Stimulated activated effector memory CD8-positive, alpha-beta T cell treated with anti-CD3 and anti-CD28 coated beads, Interleukin-12 subunit alpha, Interleukin-12 subunit beta, amount 100 ng/mL, for 72 hours (primary cell): ENCODE measurements around the gene FBF1.
"Not testable (repeated sequence)": the region's sequence is repeated elsewhere in the genome, so short reads cannot be mapped to it uniquely, and the experiment has no call there.

ENCODE experiments used
- ATAC-seq: fragments of 150-1000 bp; cut with Tn5 transposase; 2 replicates; pipeline ENCODE4 v1.10.0; 2021
- DNase-seq, 2 donors: peaks; one replicate each; pipeline ENCODE4 v3.0.0; 2021 to 2022; ENCODE audit warnings: low spot score in 2 of 2
- H3K27ac Mint-ChIP-seq: one replicate; pipeline ENCODE4 v1.8.0; 2022; ENCODE audit warnings: mild to moderate bottlenecking, mixed read lengths
- H3K36me3 Mint-ChIP-seq: one replicate; pipeline ENCODE4 v1.8.0; 2022; ENCODE audit warnings: mild to moderate bottlenecking, mixed read lengths
- H3K4me1 Mint-ChIP-seq: one replicate; pipeline ENCODE4 v1.8.0; 2022; ENCODE audit warnings: mixed read lengths
- H3K4me3 Mint-ChIP-seq: one replicate; pipeline ENCODE4 v1.8.0; 2022; ENCODE audit warnings: mild to moderate bottlenecking, mixed read lengths
- H3K9me3 Mint-ChIP-seq: one replicate; pipeline ENCODE4 v1.8.0; 2022; ENCODE audit warnings: mixed read lengths

FBF1 gene

GRCh38 chr17:75878174-75878998 is 62.5 kb downstream of the FBF1 start, which contains the start of gene TRIM47:
TSS of gene TRIM47 (minus strand) at chr17:75878581. CDS start at chr17:75878548, 33 bp downstream.
- no peaks in the 10 kb centered on the region for H3K9me3 Mint-ChIP-seq
- peak within 1 kb of the TSS; percentile 85 for H3K4me3 Mint-ChIP-seq
- H3K36me3 Mint-ChIP-seq, result peaks cover 11% of the 10 kb centered on the region
- peaks cover 38% of the 10 kb centered on the region for H3K4me1 Mint-ChIP-seq
- ATAC-seq (peak; percentile 5), DNase-seq (peak in 1 of 2 donors; percentile 74)
- peak within 1 kb of the TSS; percentile 91 for H3K27ac Mint-ChIP-seq

- peak overlapping the region; percentile 85 for H3K4me3 Mint-ChIP-seq
- DNase-seq (peak; percentile 56 to 80), ATAC-seq (peak; percentile 86)
- peak overlapping the region; percentile 91 for H3K27ac Mint-ChIP-seq
- H3K36me3 Mint-ChIP-seq, result peaks cover 11% of the 10 kb centered on the region
- H3K9me3 Mint-ChIP-seq, result no peaks in the 10 kb centered on the region
- H3K4me1 Mint-ChIP-seq, result peaks cover 38% of the 10 kb centered on the region
These were observed 63.1 kb downstream of the FBF1 start for GRCh38 chr17:75877752-75878173.

GRCh38 chr17:75876938-75877751 is 63.7 kb downstream of the FBF1 start:
- H3K27ac Mint-ChIP-seq, result peak overlapping the region; percentile 91
- no peaks in the 10 kb centered on the region for H3K9me3 Mint-ChIP-seq
- H3K4me3 Mint-ChIP-seq, result peak overlapping the region; percentile 85
- peak in 1 of 2 donors; percentile 76 for DNase-seq
- peaks cover 11% of the 10 kb centered on the region for H3K36me3 Mint-ChIP-seq
- H3K4me1 Mint-ChIP-seq, result peaks cover 38% of the 10 kb centered on the region
- ATAC-seq, result peak; percentile 53

GRCh38 chr17:75876190-75876937 is 64.5 kb downstream of the FBF1 start:
- peak overlapping the region; percentile 91 for H3K27ac Mint-ChIP-seq
- H3K4me1 Mint-ChIP-seq, result peaks cover 30% of the 10 kb centered on the region
- peak overlapping the region; percentile 85 for H3K4me3 Mint-ChIP-seq
- H3K36me3 Mint-ChIP-seq, result peaks cover 11% of the 10 kb centered on the region
- peak; percentile 55 for ATAC-seq
- peak; percentile 34 to 81 for DNase-seq
- no peaks in the 10 kb centered on the region for H3K9me3 Mint-ChIP-seq

- Mint-ChIP-seq H3K27ac (peak overlapping the region; percentile 91), H3K36me3 (peaks cover 11% of the 10 kb centered on the region), H3K4me1 (peaks cover 29% of the 10 kb centered on the region), H3K9me3 (no peaks in the 10 kb centered on the region), H3K4me3 (peak overlapping the region; percentile 85)
- no peak for ATAC-seq
- DNase-seq, result no peak
These were observed 65.0 kb downstream of the FBF1 start for GRCh38 chr17:75875940-75876189.

- Mint-ChIP-seq H3K4me3 (peak overlapping the region; percentile 85), H3K36me3 (peaks cover 11% of the 10 kb centered on the region), H3K4me1 (peaks cover 29% of the 10 kb centered on the region), H3K27ac (peak overlapping the region; percentile 91), H3K9me3 (no peaks in the 10 kb centered on the region)
- no peak for ATAC-seq
- DNase-seq, result no peak
These were observed 65.5 kb downstream of the FBF1 start for GRCh38 chr17:75875182-75875939.

- no peak for ATAC-seq
- H3K27ac Mint-ChIP-seq, result no peak overlapping the region
- H3K4me1 Mint-ChIP-seq, result peaks cover 29% of the 10 kb centered on the region
- no peak overlapping the region for H3K4me3 Mint-ChIP-seq
- no peaks in the 10 kb centered on the region for H3K9me3 Mint-ChIP-seq
- peaks cover 11% of the 10 kb centered on the region for H3K36me3 Mint-ChIP-seq
- DNase-seq, result no peak
These were observed 66.3 kb downstream of the FBF1 start for GRCh38 chr17:75874323-75875181.

GRCh38 chr17:75873587-75874322 is 67.1 kb downstream of the FBF1 start:
- peaks cover 11% of the 10 kb centered on the region for H3K36me3 Mint-ChIP-seq
- ATAC-seq (no peak), DNase-seq (no peak)
- peaks cover 29% of the 10 kb centered on the region for H3K4me1 Mint-ChIP-seq
- no peaks in the 10 kb centered on the region for H3K9me3 Mint-ChIP-seq
- H3K27ac Mint-ChIP-seq, result peak overlapping the region; percentile 92
- H3K4me3 Mint-ChIP-seq, result no peak overlapping the region

- H3K4me1 Mint-ChIP-seq, result peaks cover 26% of the 10 kb centered on the region
- H3K9me3 Mint-ChIP-seq, result no peaks in the 10 kb centered on the region
- ATAC-seq, result peak; percentile 31
- H3K27ac Mint-ChIP-seq, result peak overlapping the region; percentile 92
- no peak for DNase-seq
- H3K36me3 Mint-ChIP-seq, result peaks cover 10% of the 10 kb centered on the region
- H3K4me3 Mint-ChIP-seq, result no peak overlapping the region
These were observed 68.1 kb downstream of the FBF1 start for GRCh38 chr17:75872434-75873351.

GRCh38 chr17:75870228-75870627 is 70.6 kb downstream of the FBF1 start:
- Mint-ChIP-seq H3K27ac (peak overlapping the region; percentile 4), H3K4me1 (peaks cover 13% of the 10 kb centered on the region)
- H3K9me3 Mint-ChIP-seq, ATAC-seq, DNase-seq, H3K4me3 Mint-ChIP-seq, H3K36me3 Mint-ChIP-seq: not testable (repeated sequence)

GRCh38 chr17:75869282-75870141 is 71.3 kb downstream of the FBF1 start:
- H3K36me3 Mint-ChIP-seq, result peaks cover 11% of the 10 kb centered on the region
- H3K4me3 Mint-ChIP-seq, result no peak overlapping the region
- no peaks in the 10 kb centered on the region for H3K9me3 Mint-ChIP-seq
- peak overlapping the region; percentile 40 for H3K27ac Mint-ChIP-seq
- peaks cover 21% of the 10 kb centered on the region for H3K4me1 Mint-ChIP-seq
- ATAC-seq, result no peak
- no peak for DNase-seq
